ENCODE data around the gene ACAD8. TPM values are rescaled to one million over a fixed set of nuclear protein-coding genes. Genes with fewer than 3 reads are reported as not detected.
A peak's percentile ranks its signal among the peaks of the same experiment; 100 is the strongest.

Gene ACAD8
- total and polyA plus RNA-seq, 10 of the 15 experiments (the other 5 are each of a cell fraction or from before 2014, with no cell fraction given), result 9.9 to 34.8 (median 22.2) TPM

DNA sequence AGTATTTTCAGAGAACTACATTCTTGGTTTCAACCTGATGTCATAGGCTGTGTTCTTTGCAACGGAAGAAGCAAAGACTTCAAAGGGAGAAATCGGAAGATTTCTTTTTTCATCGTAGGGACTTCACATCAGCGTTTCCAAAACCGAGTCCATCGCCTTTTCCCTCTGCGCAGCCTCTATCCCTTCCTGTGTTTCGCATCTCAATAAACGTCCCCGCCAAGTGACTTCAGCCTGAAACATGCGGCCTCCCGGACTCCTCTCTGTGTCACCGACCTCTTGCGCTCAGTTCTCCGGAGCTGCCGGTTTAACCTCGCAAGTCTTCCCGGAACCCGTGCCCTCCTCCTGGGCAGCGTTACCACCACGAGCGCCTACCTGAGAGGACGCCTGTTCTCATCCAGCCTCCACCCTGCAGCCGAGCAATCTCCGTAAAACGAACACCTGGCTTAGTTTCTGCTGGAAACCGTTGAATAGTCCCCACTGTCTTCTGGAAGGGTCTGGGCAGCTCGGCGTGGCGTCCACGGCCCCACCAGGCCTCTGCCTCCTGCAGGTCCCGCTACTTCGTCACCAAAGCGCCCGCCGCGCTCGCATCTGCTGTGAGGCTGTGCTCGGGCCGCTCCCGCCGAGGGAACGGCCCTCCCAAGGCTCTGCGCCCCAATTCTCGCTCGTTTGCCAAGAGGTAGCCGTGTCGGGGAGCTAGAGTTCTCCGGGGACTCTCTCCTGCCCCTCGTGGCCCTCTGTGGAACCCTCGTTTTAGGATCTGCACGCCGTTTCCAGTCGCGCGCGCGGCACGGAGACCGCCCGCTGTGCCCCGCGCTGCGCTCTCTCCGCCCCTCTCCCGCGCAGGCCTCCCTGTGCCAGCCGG is 22.4 kb downstream of the ACAD8 start, which contains the start of gene GLB1L3 (continued):
- TF ChIP-seq, protein P1, sequence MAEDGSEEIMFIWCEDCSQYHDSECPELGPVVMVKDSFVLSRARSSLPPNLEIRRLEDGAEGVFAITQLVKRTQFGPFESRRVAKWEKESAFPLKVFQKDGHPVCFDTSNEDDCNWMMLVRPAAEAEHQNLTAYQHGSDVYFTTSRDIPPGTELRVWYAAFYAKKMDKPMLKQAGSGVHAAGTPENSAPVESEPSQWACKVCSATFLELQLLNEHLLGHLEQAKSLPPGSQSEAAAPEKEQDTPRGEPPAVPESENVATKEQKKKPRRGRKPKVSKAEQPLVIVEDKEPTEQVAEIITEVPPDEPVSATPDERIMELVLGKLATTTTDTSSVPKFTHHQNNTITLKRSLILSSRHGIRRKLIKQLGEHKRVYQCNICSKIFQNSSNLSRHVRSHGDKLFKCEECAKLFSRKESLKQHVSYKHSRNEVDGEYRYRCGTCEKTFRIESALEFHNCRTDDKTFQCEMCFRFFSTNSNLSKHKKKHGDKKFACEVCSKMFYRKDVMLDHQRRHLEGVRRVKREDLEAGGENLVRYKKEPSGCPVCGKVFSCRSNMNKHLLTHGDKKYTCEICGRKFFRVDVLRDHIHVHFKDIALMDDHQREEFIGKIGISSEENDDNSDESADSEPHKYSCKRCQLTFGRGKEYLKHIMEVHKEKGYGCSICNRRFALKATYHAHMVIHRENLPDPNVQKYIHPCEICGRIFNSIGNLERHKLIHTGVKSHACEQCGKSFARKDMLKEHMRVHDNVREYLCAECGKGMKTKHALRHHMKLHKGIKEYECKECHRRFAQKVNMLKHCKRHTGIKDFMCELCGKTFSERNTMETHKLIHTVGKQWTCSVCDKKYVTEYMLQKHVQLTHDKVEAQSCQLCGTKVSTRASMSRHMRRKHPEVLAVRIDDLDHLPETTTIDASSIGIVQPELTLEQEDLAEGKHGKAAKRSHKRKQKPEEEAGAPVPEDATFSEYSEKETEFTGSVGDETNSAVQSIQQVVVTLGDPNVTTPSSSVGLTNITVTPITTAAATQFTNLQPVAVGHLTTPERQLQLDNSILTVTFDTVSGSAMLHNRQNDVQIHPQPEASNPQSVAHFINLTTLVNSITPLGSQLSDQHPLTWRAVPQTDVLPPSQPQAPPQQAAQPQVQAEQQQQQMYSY (CRISPR knock-in tag; IDR thresholded peaks at IDR 0.05), result no peak
- TF ChIP-seq CHD4 (IDR thresholded peaks at IDR 0.05) (no peak), ZNF217 (IDR thresholded peaks at IDR 0.05) (no peak), TARDBP (IDR thresholded peaks at IDR 0.05; ENCODE audit: borderline replicate concordance) (no peak), MYB (IDR thresholded peaks at IDR 0.05; ENCODE audit: borderline replicate concordance, low read depth, low read length) (no peak), ETV6 (conservative IDR thresholded peaks at IDR 0.05 in 1 of 2, IDR thresholded peaks at IDR 0.05 in 1 of 2; ENCODE audit: borderline replicate concordance in 1 of 2, low read depth in 1 of 2) (no peak), NFXL1 (IDR thresholded peaks at IDR 0.05; ENCODE audit: borderline replicate concordance) (no peak), SUZ12 (IDR thresholded peaks at IDR 0.05; ENCODE audit: unreplicated experiment) (no peak), TAF1 (IDR thresholded peaks at IDR 0.05; ENCODE audit: borderline replicate concordance, low read depth, low read length) (no peak), JUNB (IDR thresholded peaks at IDR 0.05) (peak; percentile 32; the same call in 1 of the 2 replicates), NBN (IDR thresholded peaks at IDR 0.05) (no peak)
- TF ChIP-seq, protein P2, sequence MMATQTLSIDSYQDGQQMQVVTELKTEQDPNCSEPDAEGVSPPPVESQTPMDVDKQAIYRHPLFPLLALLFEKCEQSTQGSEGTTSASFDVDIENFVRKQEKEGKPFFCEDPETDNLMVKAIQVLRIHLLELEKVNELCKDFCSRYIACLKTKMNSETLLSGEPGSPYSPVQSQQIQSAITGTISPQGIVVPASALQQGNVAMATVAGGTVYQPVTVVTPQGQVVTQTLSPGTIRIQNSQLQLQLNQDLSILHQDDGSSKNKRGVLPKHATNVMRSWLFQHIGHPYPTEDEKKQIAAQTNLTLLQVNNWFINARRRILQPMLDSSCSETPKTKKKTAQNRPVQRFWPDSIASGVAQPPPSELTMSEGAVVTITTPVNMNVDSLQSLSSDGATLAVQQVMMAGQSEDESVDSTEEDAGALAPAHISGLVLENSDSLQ (IDR thresholded peaks at IDR 0.05), result no peak
- TF ChIP-seq, protein P3, sequence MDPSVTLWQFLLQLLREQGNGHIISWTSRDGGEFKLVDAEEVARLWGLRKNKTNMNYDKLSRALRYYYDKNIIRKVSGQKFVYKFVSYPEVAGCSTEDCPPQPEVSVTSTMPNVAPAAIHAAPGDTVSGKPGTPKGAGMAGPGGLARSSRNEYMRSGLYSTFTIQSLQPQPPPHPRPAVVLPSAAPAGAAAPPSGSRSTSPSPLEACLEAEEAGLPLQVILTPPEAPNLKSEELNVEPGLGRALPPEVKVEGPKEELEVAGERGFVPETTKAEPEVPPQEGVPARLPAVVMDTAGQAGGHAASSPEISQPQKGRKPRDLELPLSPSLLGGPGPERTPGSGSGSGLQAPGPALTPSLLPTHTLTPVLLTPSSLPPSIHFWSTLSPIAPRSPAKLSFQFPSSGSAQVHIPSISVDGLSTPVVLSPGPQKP (IDR thresholded peaks at IDR 0.05; ENCODE audit: low read depth, low read length), result no peak
- TF ChIP-seq, protein P4, sequence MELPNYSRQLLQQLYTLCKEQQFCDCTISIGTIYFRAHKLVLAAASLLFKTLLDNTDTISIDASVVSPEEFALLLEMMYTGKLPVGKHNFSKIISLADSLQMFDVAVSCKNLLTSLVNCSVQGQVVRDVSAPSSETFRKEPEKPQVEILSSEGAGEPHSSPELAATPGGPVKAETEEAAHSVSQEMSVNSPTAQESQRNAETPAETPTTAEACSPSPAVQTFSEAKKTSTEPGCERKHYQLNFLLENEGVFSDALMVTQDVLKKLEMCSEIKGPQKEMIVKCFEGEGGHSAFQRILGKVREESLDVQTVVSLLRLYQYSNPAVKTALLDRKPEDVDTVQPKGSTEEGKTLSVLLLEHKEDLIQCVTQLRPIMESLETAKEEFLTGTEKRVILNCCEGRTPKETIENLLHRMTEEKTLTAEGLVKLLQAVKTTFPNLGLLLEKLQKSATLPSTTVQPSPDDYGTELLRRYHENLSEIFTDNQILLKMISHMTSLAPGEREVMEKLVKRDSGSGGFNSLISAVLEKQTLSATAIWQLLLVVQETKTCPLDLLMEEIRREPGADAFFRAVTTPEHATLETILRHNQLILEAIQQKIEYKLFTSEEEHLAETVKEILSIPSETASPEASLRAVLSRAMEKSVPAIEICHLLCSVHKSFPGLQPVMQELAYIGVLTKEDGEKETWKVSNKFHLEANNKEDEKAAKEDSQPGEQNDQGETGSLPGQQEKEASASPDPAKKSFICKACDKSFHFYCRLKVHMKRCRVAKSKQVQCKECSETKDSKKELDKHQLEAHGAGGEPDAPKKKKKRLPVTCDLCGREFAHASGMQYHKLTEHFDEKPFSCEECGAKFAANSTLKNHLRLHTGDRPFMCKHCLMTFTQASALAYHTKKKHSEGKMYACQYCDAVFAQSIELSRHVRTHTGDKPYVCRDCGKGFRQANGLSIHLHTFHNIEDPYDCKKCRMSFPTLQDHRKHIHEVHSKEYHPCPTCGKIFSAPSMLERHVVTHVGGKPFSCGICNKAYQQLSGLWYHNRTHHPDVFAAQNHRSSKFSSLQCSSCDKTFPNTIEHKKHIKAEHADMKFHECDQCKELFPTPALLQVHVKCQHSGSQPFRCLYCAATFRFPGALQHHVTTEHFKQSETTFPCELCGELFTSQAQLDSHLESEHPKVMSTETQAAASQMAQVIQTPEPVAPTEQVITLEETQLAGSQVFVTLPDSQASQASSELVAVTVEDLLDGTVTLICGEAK (IDR thresholded peaks at IDR 0.05; ENCODE audit: borderline replicate concordance), result no peak
- TF ChIP-seq, protein P5, sequence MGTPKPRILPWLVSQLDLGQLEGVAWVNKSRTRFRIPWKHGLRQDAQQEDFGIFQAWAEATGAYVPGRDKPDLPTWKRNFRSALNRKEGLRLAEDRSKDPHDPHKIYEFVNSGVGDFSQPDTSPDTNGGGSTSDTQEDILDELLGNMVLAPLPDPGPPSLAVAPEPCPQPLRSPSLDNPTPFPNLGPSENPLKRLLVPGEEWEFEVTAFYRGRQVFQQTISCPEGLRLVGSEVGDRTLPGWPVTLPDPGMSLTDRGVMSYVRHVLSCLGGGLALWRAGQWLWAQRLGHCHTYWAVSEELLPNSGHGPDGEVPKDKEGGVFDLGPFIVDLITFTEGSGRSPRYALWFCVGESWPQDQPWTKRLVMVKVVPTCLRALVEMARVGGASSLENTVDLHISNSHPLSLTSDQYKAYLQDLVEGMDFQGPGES (IDR thresholded peaks at IDR 0.05), result no peak

Data from GM12878 (cell line).